ENCODE data around the gene BCL2.

The BCL2 gene

DNA sequence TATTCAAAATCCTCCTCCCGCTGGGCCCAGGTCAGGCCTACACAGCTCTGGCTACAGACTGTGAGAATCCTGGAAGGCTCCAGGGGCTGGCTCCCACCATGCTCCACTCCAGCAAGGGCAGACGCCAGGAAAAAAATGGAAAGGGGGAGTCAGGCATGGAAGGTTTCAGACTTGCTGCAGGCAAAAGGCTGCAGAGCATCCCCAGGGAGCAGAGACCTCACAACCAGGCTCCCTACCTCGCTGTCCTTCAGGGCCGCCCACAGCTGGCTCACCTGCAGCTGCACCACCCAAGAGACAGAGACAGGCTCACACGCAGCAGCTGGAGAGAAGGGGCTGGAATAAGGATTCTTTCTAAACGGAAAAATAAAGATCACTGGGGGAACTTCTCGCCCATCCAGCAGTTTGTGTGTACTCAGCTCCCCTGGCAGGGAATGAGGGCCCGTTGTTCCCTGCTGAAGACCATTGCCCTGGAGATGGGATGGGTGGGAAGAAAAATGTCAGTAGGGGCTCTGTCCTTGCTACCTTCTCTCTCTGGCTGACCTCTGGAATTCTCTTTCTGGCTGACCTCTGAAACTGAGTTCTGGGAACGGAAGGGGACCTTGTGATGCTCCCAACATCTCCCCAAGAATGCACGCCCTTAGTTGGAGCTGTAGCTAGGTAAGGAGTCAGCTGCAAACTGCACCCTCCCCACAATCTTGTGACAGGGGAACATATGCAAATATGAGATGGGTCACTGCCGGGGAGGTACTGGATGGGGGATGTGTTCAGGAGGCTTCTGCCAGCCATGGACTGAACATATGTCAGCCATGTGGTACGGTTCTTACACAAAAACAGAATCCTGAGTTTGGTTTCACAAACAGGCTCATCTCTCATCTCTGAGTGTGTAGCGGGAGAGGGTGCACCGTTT lies 34.5 kb downstream of the BCL2 start:
- DNase-seq (ENCODE audit: low read depth): no peak

GRCh38 chr18:63284173-63284799 lies 35.3 kb downstream of the BCL2 start:
- DNase-seq (ENCODE audit: low read depth): no peak

DNA sequence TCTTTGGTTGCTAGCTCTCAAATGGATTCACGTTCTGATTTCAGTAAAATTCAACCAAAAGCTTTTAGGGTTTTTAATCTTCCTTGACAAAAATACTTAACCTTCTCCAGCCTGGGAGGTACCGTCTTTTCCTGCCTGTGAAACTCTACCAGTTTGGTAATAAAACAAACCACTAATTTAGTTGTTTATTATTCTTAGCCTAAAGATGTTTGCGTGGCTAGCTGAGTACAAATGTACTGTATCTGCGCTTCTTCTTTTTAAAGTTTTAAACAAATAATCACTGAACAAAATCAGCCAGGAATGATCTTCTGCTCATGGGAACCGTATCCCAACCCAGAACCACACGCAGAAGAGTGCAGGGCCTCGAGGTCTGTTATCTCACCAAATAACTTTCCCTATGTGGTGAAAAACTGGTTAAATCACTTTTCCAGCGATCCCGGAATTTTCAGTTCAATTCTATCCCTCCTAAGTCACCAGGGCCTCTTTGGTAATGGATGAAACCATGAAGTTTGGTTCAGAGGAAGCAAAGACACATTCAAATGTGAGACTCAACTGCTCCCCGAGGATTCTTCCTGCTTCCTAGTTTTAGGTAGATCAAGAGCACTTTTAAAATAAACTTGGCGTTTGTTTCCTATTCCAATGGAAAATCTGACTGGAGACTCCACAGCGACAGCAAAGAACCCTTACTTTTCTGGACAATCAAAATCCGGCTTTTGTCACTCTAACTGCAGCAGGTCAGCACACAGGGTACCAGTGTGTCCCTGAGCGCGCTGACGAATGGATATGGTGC lies 36.1 kb downstream of the BCL2 start:
- DNase-seq (ENCODE audit: low read depth): no peak

DNA sequence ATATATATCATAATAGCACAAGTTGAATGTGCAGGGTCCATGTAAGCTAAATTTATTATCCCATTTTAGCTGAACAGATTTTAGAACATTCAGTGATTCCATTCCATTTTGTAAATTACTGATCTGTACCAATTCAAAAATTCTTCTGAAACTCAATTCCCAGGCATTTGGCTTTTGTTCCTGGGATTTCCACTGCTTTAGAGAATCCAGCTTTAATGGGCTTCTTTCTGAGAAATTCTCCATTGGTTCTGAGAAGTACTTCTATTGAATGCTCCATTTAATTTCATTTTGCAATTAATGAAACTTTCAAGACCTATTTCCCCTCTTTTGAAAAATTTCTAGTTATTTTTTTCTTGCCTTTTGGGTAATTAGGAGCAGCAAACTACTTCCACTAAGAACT lies 36.8 kb downstream of the BCL2 start:
- DNase-seq (ENCODE audit: low read depth): no peak

- DNase-seq (ENCODE audit: low read depth): no peak
These were observed 46.2 kb downstream of the BCL2 start for GRCh38 chr18:63273222-63273927.

GRCh38 chr18:63272638-63273037 lies 46.9 kb downstream of the BCL2 start:
- DNase-seq (ENCODE audit: low read depth): no peak

- DNase-seq (ENCODE audit: low read depth): no peak
These were observed 47.7 kb downstream of the BCL2 start for GRCh38 chr18:63271881-63272299.

GRCh38 chr18:63271148-63271547 lies 48.4 kb downstream of the BCL2 start:
- DNase-seq (ENCODE audit: low read depth): no peak

DNA sequence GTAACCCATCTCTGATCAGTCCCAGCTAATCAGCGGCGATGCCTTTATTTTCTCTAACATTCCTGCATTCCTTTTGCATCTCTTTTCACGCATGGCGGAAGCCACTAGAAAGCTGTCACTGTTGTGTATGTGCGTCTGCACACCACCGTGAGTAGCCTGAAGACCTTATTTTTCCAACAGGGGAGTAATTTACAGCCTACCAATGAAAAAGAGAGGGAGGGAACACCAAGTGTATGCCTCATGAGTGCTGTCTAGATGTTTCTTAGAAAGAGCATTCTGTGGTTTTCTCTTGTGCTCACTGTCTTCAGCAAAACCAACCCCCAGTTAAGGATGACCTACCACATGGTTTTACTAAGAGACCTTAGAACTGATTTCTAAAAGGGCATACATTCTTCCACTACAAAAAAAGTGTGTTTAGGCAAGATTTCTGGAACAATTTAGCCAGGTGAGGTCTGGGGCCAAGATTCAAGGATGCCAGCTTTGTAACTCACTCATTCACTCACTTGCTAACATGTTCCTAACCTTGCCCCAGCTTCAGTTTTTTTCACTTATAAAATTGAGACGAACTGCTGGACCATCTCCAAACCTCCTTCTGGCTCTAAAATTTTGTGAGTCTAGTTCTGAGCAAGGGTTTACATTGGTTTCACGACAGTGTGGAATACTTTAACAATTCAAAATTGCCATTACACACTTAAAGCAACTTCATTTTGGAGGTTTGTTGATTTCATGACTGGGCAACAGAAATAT lies 51.4 kb downstream of the BCL2 start:
- DNase-seq (ENCODE audit: low read depth): no peak

- no peak for DNase-seq (ENCODE audit: low read depth)
These were observed 52.4 kb downstream of the BCL2 start for GRCh38 chr18:63266888-63267790.

DNA sequence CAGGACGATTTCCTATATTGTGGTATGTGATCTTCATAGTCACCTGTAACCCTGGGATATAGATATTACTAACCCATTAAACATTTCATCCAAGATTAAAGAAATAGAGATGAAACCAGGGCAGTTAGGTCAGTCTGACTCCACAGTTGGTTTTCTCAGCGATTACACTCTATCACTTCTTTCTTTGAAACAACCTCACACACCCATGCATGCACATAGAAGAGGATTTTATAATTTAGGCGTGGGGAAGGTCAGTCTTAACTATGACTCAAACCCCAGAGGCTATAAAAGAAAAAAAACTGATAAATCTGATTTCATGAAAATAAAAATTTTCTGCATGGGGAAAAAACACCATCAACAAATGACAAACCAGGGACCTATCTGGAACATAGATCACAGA lies 54.2 kb downstream of the BCL2 start:
- no peak for DNase-seq (ENCODE audit: low read depth)

DNA sequence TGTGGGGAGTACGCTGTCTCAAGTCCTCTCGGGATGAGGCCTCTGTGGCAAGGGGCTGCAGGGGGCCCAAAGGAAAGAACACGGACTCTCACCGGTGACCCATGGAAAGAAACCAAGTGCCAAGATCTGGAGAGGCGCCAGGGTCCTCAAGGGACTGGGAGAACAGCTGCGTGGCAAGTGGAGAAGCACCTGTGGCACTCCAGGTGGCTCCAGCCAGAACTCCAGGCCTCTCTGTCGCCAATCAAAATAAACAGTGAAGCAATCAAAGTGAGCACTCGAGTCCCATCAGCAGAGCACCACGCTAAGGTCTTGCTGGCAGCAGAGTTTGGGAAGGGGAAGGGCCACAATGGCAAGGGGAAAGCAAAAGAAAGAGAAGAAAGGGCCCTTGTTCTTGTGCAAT lies 54.7 kb downstream of the BCL2 start:
- DNase-seq (ENCODE audit: low read depth): no peak

- DNase-seq (ENCODE audit: low read depth): no peak
These were observed 56.1 kb downstream of the BCL2 start for GRCh38 chr18:63263444-63263843.

GRCh38 chr18:63262369-63263335 lies 56.9 kb downstream of the BCL2 start:
- DNase-seq (ENCODE audit: low read depth): no peak

DNA sequence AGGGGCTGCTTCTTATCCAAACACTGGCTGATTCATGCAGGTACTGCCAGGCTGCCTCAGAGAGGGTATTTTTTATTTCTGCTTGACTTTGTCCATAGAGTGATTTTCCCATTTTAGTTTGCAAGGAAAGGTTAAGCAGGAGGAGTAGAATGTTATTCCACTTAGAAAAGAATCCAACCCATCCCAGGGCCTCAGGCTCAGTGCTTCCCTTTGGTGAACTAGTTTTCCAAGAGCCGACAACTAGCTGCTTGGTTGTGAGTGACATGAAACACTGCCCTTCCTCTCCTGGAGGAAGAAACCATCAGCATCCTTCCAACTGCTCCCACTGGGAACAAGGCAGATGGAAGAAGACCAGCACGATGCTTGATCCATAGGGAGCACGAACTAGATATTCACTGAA lies 58.5 kb downstream of the BCL2 start:
- DNase-seq (ENCODE audit: low read depth): no peak

GRCh38 chr18:63260380-63260754 lies 59.2 kb downstream of the BCL2 start:
- no peak for DNase-seq (ENCODE audit: low read depth)

DNA sequence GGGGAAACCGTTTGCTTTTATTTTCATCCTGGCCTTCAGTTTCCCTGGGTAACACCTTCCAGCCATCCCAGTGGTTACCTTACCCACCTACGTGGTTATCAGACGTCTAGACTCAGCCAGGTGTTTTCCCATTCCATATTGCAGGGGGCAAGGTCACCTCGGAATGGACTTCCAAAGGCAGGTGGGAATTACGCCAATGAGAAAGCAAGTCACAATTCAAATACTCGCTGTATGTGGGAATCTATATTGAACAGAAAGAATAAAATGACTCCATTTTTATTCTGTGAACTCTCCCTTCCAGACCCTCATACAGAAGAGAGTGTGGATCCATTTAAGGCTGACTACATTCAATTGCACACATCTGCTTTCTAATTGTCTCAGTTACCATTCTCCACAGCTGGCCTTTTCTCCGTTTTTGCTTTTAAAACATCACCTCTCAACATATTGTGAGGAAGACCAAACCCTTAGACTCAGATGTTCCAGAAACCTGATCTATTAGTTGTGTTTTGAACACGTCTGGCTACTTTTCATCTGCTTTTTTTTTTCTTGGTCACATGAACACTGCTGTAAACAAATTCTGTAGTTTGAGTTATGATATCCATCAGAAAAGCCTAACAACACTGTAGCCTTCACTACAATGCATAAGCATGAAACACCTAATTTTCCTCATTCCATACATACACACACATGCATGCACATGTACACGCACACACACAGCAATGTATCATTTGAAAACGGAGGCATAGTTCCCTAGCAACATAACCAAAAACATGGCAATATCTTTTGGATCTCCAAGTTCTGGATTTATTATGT lies 59.8 kb downstream of the BCL2 start:
- DNase-seq (ENCODE audit: low read depth): no peak
